Right lobe of liver (tissue), 6 donors: Measurements from ENCODE around the gene CADM2. TPM values are rescaled to one million over a fixed set of nuclear protein-coding genes. Genes with fewer than 3 reads are reported as not detected.

Source experiments
- ATAC-seq, 4 donors: fragments of 200-7000 bp; cut with Tn5 transposase; one replicate each; pipeline ENCODE4 v1.9.1; 2020; ENCODE audit warnings: mild to moderate bottlenecking in 4 of 4, moderate library complexity in 4 of 4
- DNase-seq, 3 donors: peaks; one replicate each; pipeline ENCODE4 v3.0.0-alpha.2; 2020
- H3K27ac ChIP-seq, 3 donors: fragments of 200-600 bp; one replicate each; pipeline ENCODE4 v1.8.0; 2022
- H3K27me3 ChIP-seq, 2 donors: fragments of 200-600 bp; one replicate each; pipeline ENCODE4 v1.8.0; 2022
- H3K36me3 ChIP-seq, 4 donors: fragments of 200-600 bp; sonication (generic) in 1 of 4; one replicate each; pipeline versions ENCODE4 v1.5.1 to v1.8.0; 2017 to 2022; ENCODE audit warnings: control low read depth in 1 of 4
- H3K4me1 ChIP-seq, 4 donors: fragments of 200-600 bp; sonication (generic) in 1 of 4; one replicate each; pipeline versions ENCODE4 v1.5.1 to v1.8.0; 2017 to 2022; ENCODE audit warnings: control low read depth in 1 of 4
- H3K4me3 ChIP-seq, 3 donors: fragments of 200-600 bp; one replicate each; pipeline ENCODE4 v1.8.0; 2022
- H3K9me3 ChIP-seq, 4 donors: fragments of 200-600 bp; sonication (generic) in 1 of 4; one replicate each; pipeline versions ENCODE4 v1.5.1 to v1.8.0; 2017 to 2022; ENCODE audit warnings: control low read depth in 1 of 4
- POLR2A ChIP-seq: fragments of 450-650 bp; IDR thresholded peaks from one replicate; pipeline ENCODE4 v1.6.1; 2017; ENCODE audit warnings: antibody characterized with exemption, mild to moderate bottlenecking
- WGBS: methylation state at CpG from one replicate; pipeline ENCODE4 v1.1.6; 2018; ENCODE audit warnings: low coverage, low lambda C conversion rate; ENCODE audit not compliant: insufficient coverage; ENCODE audit errors: missing lambda C conversion rate; 5-methylcytosine and 5-hydroxymethylcytosine counted together
- intact Hi-C, 2 donors: fragments of 100-400 bp; cut with DNase I; formaldehyde crosslinking; loops; one replicate each; pipeline versions ENCODE4 v1.11.2 to v1.14.1; 2022
- total RNA-seq, 6 experiments: library from RNA; depleted of rRNA in 2 of 6; stranded (reverse); fragments of >200 nt in 2 of 6; fragmentation: NEBNext Ultra II Directional in 3 of 6; extraction: Animal tissue kit (Norgen Biotek cat#: 25700) in 3 of 6; gene quantifications; one replicate each; pipeline versions ENCODE4 v1.1.0 to v1.2.4, GENCODE V29; 2016 to 2023
- TF ChIP-seq, protein P1 (sequence below), 4 donors: fragments of 200-600 bp in 3 of 4; fragments of 450-650 bp in 1 of 4; IDR thresholded peaks; one replicate each; pipeline versions ENCODE4 v1.5.1 to v1.8.0; 2016 to 2022; ENCODE audit warnings: antibody characterized with exemption in 4 of 4, mild to moderate bottlenecking in 2 of 4
- donor health status: DM: no; HTN: yes; CAD: no.
- donor health status: DM: no; HTN: no; CAD: no.
- donor health status: DM: no; HTN: no; CAD: no.
- donor health status: DM: no; HTN: yes; CAD: no.
- donor health status: DM: no; HTN: yes; CAD: no.

CADM2 gene
- total RNA-seq, 6 experiments from 2014 or later = under 0.01 to 1.7 (median 0.15) TPM

DNA sequence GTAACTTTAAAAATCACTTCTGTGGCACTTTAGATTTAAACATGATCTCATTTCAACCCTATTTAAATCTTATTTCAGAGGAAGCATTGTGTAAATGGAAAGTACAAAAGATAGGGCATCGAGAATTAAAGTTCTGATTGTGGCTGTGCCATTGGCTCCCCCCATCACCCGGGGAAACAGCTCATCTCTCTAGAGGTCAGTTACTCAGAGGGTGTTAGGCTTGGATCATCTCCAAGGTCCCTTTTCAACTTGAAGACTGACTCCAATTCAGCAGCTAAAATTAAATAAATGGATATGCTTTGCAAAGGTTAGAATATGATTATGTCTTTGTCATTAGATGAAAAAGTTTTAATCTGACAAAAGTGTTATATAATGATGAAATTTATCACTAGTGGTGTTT is 20.1 kb downstream of the CADM2 start:
- Histone ChIP-seq H3K36me3 (no peaks in the 10 kb centered on the region), H3K4me3 (no peak overlapping the region), H3K4me1 (no peaks in the 10 kb centered on the region), H3K27ac (no peak overlapping the region), H3K27me3 (no peaks in the 10 kb centered on the region), H3K9me3 (no peaks in the 10 kb centered on the region)
- DNase-seq (no peak), ATAC-seq (no peak)
- intact Hi-C loops = no loop called here
- 53% methylated on average over 2 of the region's 2 CpGs for WGBS
- TF ChIP-seq POLR2A = no peak
- TF ChIP-seq, protein P1, sequence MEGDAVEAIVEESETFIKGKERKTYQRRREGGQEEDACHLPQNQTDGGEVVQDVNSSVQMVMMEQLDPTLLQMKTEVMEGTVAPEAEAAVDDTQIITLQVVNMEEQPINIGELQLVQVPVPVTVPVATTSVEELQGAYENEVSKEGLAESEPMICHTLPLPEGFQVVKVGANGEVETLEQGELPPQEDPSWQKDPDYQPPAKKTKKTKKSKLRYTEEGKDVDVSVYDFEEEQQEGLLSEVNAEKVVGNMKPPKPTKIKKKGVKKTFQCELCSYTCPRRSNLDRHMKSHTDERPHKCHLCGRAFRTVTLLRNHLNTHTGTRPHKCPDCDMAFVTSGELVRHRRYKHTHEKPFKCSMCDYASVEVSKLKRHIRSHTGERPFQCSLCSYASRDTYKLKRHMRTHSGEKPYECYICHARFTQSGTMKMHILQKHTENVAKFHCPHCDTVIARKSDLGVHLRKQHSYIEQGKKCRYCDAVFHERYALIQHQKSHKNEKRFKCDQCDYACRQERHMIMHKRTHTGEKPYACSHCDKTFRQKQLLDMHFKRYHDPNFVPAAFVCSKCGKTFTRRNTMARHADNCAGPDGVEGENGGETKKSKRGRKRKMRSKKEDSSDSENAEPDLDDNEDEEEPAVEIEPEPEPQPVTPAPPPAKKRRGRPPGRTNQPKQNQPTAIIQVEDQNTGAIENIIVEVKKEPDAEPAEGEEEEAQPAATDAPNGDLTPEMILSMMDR (IDR thresholded peaks at IDR 0.05) = no peak

DNA sequence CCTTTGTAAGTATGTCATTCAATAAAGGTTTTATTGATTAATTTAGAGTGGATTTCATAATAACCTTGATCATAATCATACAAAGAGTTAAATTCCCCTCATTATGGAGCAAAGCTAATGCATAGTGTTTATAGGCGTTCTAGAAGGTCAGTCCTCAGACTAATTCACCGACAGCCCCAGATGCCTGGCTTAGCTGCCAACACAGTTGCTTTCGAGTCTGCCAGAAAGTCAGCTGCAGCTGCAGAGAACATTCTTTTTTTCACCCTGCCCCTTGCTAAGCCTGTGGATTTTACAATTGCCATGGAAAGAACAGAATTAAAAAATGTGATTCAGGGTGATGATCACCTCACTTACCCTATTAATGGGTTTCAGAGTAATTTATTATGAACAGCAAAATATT is 21.2 kb downstream of the CADM2 start:
- intact Hi-C loops = no loop called here
- Histone ChIP-seq H3K36me3 (no peaks in the 10 kb centered on the region), H3K4me3 (no peak overlapping the region), H3K9me3 (no peaks in the 10 kb centered on the region), H3K27me3 (no peaks in the 10 kb centered on the region), H3K27ac (no peak overlapping the region), H3K4me1 (no peaks in the 10 kb centered on the region)
- ATAC-seq = no peak
- DNase-seq = no peak
- TF ChIP-seq, protein P1 (IDR thresholded peaks at IDR 0.05) = no peak
- no peak for TF ChIP-seq POLR2A
- 28% methylated on average over 3 of the region's 3 CpGs for WGBS

DNA sequence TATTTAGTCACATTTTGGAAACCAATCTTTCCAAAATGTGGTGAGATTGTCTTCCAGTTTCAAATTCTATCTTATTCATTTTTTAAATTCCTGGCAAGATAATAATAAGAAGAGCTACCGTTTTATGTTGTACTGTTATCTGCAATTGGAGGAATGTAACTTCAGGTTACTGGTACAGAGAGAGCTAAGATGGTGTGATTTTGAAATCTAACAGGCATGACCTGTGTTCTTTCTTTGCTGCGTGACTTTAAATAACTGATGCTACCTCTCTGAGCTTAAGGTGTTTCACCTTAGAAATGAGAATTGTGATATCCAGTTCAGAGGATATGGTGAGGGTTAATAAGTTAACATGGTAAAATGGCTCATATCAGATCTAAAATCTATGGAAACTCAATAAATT is 21.7 kb downstream of the CADM2 start:
- TF ChIP-seq POLR2A = no peak
- TF ChIP-seq, protein P1 (IDR thresholded peaks at IDR 0.05) = no peak
- WGBS = 61% methylated on average over 2 of the region's 2 CpGs
- H3K36me3 ChIP-seq = no peaks in the 10 kb centered on the region
- no peaks in the 10 kb centered on the region for H3K9me3 ChIP-seq
- ATAC-seq = no peak
- no peak for DNase-seq
- no peaks in the 10 kb centered on the region for H3K4me1 ChIP-seq
- no peak overlapping the region for H3K27ac ChIP-seq
- H3K27me3 ChIP-seq = no peaks in the 10 kb centered on the region
- intact Hi-C loops = no loop called here
- H3K4me3 ChIP-seq = no peak overlapping the region

DNA sequence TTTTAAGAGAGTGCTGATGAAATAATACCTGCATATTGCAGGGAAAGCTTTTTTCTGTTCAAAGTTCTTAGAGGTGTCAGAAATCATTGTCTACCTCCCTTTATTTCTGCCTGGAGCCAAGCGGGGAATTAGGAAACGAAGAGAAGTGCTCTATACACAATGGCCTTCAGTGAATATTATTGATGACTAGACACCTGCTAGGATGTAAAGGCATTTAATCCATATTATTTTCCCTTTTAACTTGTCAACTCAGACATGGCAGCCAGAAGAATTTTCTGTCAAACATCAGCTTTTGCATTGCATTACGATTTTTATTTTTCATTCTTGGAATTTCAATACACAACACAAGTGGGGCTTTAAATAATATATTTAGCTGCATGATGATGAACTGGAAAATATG is 24.7 kb downstream of the CADM2 start:
- Histone ChIP-seq H3K36me3 (no peaks in the 10 kb centered on the region), H3K4me3 (no peak overlapping the region), H3K27me3 (no peaks in the 10 kb centered on the region), H3K27ac (no peak overlapping the region), H3K9me3 (no peaks in the 10 kb centered on the region), H3K4me1 (no peaks in the 10 kb centered on the region)
- DNase-seq = no peak
- ATAC-seq = no peak
- 75% methylated on average over 3 of the region's 3 CpGs for WGBS
- intact Hi-C loops = no loop called here
- no peak for TF ChIP-seq POLR2A
- TF ChIP-seq, protein P1 (IDR thresholded peaks at IDR 0.05) = no peak

DNA sequence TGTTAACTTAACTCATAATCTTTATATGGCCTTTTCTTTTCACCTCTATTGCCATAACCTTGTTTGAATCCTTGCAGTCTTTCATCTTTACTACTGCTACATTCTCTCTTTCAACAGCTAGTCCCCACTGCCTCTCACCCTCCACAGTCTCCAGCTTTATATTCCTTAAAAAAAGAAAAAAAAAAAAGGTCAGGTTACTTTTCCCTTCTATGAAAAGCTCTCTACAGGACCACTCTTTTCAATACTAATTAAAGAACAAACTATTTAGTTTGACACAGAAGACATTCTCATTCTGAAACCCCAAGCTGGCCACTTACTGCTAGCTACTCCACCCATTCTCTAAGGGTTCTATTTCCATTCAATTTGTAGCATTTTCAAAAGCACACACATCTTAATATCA is 25.6 kb downstream of the CADM2 start:
- Histone ChIP-seq H3K27me3 (no peaks in the 10 kb centered on the region), H3K36me3 (no peaks in the 10 kb centered on the region), H3K4me1 (peaks cover 0 to 6% (median 0%) of the 10 kb centered on the region in 4 donors), H3K4me3 (no peak overlapping the region), H3K9me3 (no peaks in the 10 kb centered on the region), H3K27ac (no peak overlapping the region)
- DNase-seq = no peak
- TF ChIP-seq, protein P1 (IDR thresholded peaks at IDR 0.05) = no peak
- no peak for TF ChIP-seq POLR2A
- no peak for ATAC-seq
- intact Hi-C loops = no loop called here
